ENCODE measurements around the gene GJB2. TPM values are rescaled to one million over a fixed set of nuclear protein-coding genes. Genes with fewer than 3 reads are reported as not detected.

GJB2 gene
- total RNA-seq, 1 experiment from 2014 or later, result 5.5 TPM

DNA sequence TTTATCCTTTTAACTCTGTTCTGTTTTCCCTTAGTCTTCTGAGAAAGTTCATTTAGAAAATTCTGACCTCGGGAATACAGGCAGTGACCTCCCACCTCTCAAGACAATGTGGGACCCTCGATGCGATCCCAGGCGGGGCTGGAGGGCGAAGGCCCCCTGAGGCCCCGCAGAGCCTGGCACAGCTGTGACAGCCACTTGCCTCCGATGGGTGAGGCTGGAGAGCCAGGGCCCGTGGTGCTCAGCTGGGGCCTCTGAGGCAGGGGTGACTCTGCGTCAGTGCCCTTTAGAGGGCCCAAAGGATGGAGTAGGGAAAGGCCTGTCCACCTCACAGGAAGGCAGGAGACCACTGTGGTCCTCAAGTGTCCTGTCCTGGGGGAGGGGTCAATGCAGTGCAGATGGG, 42.2 kb downstream of the GJB2 start:
- TF ChIP-seq EZH2 (IDR thresholded peaks at IDR 0.05; ENCODE audit: low read depth), result no peak
- TF ChIP-seq, protein P1, sequence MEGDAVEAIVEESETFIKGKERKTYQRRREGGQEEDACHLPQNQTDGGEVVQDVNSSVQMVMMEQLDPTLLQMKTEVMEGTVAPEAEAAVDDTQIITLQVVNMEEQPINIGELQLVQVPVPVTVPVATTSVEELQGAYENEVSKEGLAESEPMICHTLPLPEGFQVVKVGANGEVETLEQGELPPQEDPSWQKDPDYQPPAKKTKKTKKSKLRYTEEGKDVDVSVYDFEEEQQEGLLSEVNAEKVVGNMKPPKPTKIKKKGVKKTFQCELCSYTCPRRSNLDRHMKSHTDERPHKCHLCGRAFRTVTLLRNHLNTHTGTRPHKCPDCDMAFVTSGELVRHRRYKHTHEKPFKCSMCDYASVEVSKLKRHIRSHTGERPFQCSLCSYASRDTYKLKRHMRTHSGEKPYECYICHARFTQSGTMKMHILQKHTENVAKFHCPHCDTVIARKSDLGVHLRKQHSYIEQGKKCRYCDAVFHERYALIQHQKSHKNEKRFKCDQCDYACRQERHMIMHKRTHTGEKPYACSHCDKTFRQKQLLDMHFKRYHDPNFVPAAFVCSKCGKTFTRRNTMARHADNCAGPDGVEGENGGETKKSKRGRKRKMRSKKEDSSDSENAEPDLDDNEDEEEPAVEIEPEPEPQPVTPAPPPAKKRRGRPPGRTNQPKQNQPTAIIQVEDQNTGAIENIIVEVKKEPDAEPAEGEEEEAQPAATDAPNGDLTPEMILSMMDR (conservative IDR thresholded peaks at IDR 0.05), result no peak
- Histone ChIP-seq H3F3A (ENCODE audit: insufficient read depth, low read depth) (no peaks in the 10 kb centered on the region), H4K20me1 (ENCODE audit: insufficient read depth) (no peaks in the 10 kb centered on the region), H2AFZ (no peak overlapping the region), H3K4me1 (replicated peaks; ENCODE audit: insufficient read depth) (no peaks in the 10 kb centered on the region), H3K4me2 (no peak overlapping the region), H3K27me3 (ENCODE audit: insufficient read depth, low read depth) (no peaks in the 10 kb centered on the region), H3K9me2 (ENCODE audit: insufficient read depth) (no peaks in the 10 kb centered on the region), H3K4me3 (no peak overlapping the region), H3K79me2 (ENCODE audit: low read depth) (no peaks in the 10 kb centered on the region), H3K36me3 (ENCODE audit: low read depth) (no peaks in the 10 kb centered on the region), H3K27ac (no peak overlapping the region), H3K9me3 (ENCODE audit: insufficient read depth, low read depth) (no peaks in the 10 kb centered on the region)
- BruUV-seq (replicated peaks), result no TSS peak
- CTCF ChIA-PET, result no interaction called here
- POLR2A ChIA-PET (ENCODE audit: unreplicated experiment), result no interaction called here
- intact Hi-C loops (cut with micrococcal nuclease; ENCODE audit: unreplicated experiment), result no loop called here
- no peak for DNase-seq

DNA sequence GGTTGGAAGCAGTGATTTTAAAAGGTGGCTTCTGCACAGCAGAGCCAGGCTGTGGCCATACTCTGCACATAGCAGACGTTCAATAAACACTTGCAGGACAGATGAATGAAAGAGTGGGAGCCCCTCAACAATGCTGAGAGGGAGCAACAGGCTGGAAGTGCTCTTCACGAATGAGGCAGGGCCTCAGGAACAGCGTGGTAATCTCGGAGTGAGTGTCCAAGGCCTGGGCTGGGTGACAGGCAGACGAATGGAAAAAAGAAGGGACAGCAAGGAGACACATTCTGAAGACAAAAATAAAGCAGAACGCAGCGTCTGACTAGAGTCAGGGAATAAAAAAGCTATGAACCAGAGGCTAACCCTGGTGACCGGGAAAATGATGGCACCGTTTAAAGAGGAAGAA, 43.0 kb downstream of the GJB2 start:
- Histone ChIP-seq H3K4me2 (no peak overlapping the region), H3K4me3 (no peak overlapping the region), H2AFZ (no peak overlapping the region), H3K36me3 (ENCODE audit: low read depth) (no peaks in the 10 kb centered on the region), H3K79me2 (ENCODE audit: low read depth) (no peaks in the 10 kb centered on the region), H3K4me1 (replicated peaks; ENCODE audit: insufficient read depth) (no peaks in the 10 kb centered on the region), H3F3A (ENCODE audit: insufficient read depth, low read depth) (no peaks in the 10 kb centered on the region), H3K27me3 (ENCODE audit: insufficient read depth, low read depth) (no peaks in the 10 kb centered on the region), H4K20me1 (ENCODE audit: insufficient read depth) (no peaks in the 10 kb centered on the region), H3K27ac (no peak overlapping the region), H3K9me2 (ENCODE audit: insufficient read depth) (no peaks in the 10 kb centered on the region), H3K9me3 (ENCODE audit: insufficient read depth, low read depth) (no peaks in the 10 kb centered on the region)
- no peak for TF ChIP-seq EZH2 (IDR thresholded peaks at IDR 0.05; ENCODE audit: low read depth)
- TF ChIP-seq, protein P1 (conservative IDR thresholded peaks at IDR 0.05), result no peak
- CTCF ChIA-PET, result no interaction called here
- POLR2A ChIA-PET (ENCODE audit: unreplicated experiment), result no interaction called here
- no TSS peak for BruUV-seq (replicated peaks)
- intact Hi-C loops (cut with micrococcal nuclease; ENCODE audit: unreplicated experiment), result no loop called here
- DNase-seq, result no peak

DNA sequence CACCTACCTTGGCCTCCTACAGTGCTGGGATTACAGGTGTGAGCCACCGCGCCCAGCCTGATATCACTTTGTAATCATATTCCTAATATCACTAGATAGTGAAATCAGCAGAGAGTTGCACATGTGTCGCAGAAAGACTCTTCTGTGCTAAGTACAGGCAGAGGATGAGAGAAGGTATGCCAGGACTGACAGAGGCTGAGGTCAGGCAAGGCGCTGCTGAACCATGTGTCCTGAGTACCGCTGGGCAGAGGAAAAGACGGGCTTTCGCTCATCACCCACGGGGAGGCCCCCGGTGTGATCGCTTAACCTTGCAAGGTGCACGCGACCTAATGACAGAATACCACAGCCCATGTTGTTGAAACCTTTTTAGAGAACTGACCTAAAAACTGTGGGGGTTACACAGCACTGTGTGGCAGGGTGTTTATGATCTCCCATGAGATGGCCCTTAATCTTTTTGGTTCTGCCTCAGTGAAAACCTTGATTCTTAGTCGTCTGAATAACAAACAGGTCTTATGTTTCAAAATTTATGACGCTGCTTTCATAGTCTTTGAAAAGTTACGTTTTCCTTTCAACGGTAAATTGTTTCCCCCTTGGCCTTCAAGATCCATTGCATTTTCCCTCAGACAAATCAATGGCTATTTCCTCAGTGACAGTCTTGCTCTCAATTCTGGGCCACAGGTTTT, 44.1 kb downstream of the GJB2 start:
- no peaks in the 10 kb centered on the region for H4K20me1 ChIP-seq (ENCODE audit: insufficient read depth)
- H3K27ac ChIP-seq, result no peak overlapping the region
- no peak overlapping the region for H2AFZ ChIP-seq
- no peaks in the 10 kb centered on the region for H3K79me2 ChIP-seq (ENCODE audit: low read depth)
- no peak for TF ChIP-seq EZH2 (IDR thresholded peaks at IDR 0.05; ENCODE audit: low read depth)
- TF ChIP-seq, protein P1 (conservative IDR thresholded peaks at IDR 0.05), result no peak
- intact Hi-C loops (cut with micrococcal nuclease; ENCODE audit: unreplicated experiment), result no loop called here
- no peak overlapping the region for H3K4me3 ChIP-seq
- POLR2A ChIA-PET (ENCODE audit: unreplicated experiment), result no interaction called here
- H3K27me3 ChIP-seq (ENCODE audit: insufficient read depth, low read depth), result no peaks in the 10 kb centered on the region
- no peak for DNase-seq
- no peaks in the 10 kb centered on the region for H3K9me3 ChIP-seq (ENCODE audit: insufficient read depth, low read depth)
- CTCF ChIA-PET, result no interaction called here
- BruUV-seq (replicated peaks), result no TSS peak
- no peaks in the 10 kb centered on the region for H3K9me2 ChIP-seq (ENCODE audit: insufficient read depth)
- H3K4me1 ChIP-seq (replicated peaks; ENCODE audit: insufficient read depth), result no peaks in the 10 kb centered on the region
- H3K4me2 ChIP-seq, result no peak overlapping the region
- no peaks in the 10 kb centered on the region for H3K36me3 ChIP-seq (ENCODE audit: low read depth)
- no peaks in the 10 kb centered on the region for H3F3A ChIP-seq (ENCODE audit: insufficient read depth, low read depth)

Data from PC-9 (cell line).